GM21447 (cell line): ENCODE data around the gene KRABD2.
"Not testable (repeated sequence)": the region's sequence is repeated elsewhere in the genome, so short reads cannot be mapped to it uniquely, and the experiment has no call there.

Source experiments
- ATAC-seq: cut with Tn5 transposase; IDR thresholded peaks from one replicate; pipeline ENCODE4 v1.9.1; 2021; ENCODE audit not compliant: unreplicated experiment

KRABD2 gene

GRCh38 chr17:8362651-8363332 is 13.7 kb downstream of the KRABD2 start:
- ATAC-seq: no peak

- no peak for ATAC-seq
These were observed 15.8 kb downstream of the KRABD2 start for GRCh38 chr17:8360751-8361150.

GRCh38 chr17:8360260-8360659 is 16.2 kb downstream of the KRABD2 start:
- no peak for ATAC-seq

GRCh38 chr17:8359769-8360168 is 16.7 kb downstream of the KRABD2 start:
- no peak for ATAC-seq

GRCh38 chr17:8357910-8358309 is 18.6 kb downstream of the KRABD2 start:
- ATAC-seq: no peak

- ATAC-seq: no peak
These were observed 22.3 kb downstream of the KRABD2 start for GRCh38 chr17:8354236-8354635.

GRCh38 chr17:8353736-8354135 is 22.8 kb downstream of the KRABD2 start:
- ATAC-seq: no peak

GRCh38 chr17:8350339-8350738 is 26.2 kb downstream of the KRABD2 start:
- ATAC-seq: no peak

- ATAC-seq: not testable (repeated sequence)
These were observed 29.5 kb downstream of the KRABD2 start for GRCh38 chr17:8347001-8347400.

GRCh38 chr17:8345951-8346665 is 30.4 kb downstream of the KRABD2 start:
- ATAC-seq: no peak

- ATAC-seq: no peak
These were observed 31.3 kb downstream of the KRABD2 start for GRCh38 chr17:8345052-8345690.

GRCh38 chr17:8341456-8341855 is 35.0 kb downstream of the KRABD2 start:
- ATAC-seq: no peak

- no peak for ATAC-seq
These were observed 37.0 kb downstream of the KRABD2 start, which contains the start of gene ODF4 for GRCh38 chr17:8339540-8339939. ODF4 (plus strand) TSS chr17:8339840; CDS start chr17:8340052, 212 bp downstream.

GRCh38 chr17:8338753-8339140 is 37.8 kb downstream of the KRABD2 start:
- no peak for ATAC-seq

GRCh38 chr17:8337802-8338752 is 38.4 kb downstream of the KRABD2 start:
- ATAC-seq: no peak

GRCh38 chr17:8333281-8333680 is 43.2 kb downstream of the KRABD2 start:
- no peak for ATAC-seq

GRCh38 chr17:8332688-8333087 is 43.8 kb downstream of the KRABD2 start:
- no peak for ATAC-seq

GRCh38 chr17:8332128-8332527 is 44.4 kb downstream of the KRABD2 start:
- no peak for ATAC-seq

GRCh38 chr17:8327303-8327649 is 49.2 kb downstream of the KRABD2 start:
- ATAC-seq: no peak
